Islet precursor cell (in vitro differentiated cells): ENCODE results near the gene STUB1.

ENCODE experiments used
- DNase-seq: peaks from one replicate; pipeline ENCODE4 v3.0.0-alpha.2; 2018

Gene STUB1

GRCh38 chr16:679814-680624 is at the start of gene STUB1:
Gene STUB1, plus strand, starts transcription at chr16:680410. Its CDS starts 116 bp downstream, at chr16:680526.
- DNase-seq: peak; percentile 96

DNA sequence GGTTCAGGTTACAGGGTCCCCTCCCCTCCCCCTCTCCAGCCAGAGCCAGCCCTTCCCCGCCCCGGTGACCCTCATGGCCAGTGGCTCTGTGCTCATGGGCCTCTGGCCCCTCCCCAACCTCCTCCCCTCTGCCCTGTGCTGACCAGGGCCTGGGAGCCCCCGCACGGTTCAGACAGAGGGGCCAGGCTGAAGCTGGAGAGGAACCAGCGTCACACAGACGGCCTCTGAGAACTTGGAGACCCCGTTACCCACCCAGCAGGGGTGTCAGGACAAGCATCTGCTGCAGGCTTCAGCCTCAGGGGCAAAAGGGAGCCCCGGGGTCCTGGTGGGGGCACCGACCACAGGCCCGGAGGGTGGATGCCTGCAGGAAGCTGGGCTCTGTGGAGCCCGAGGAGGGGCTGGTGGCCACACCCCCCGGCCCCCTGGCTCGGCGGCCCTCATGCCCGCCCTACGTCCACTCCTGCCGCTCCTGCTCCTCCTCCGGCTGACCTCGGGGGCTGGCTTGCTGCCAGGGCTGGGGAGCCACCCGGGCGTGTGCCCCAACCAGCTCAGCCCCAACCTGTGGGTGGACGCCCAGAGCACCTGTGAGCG is 49.3 kb upstream of the STUB1 start, which contains the start of gene WFIKKN1:
WFIKKN1 (plus strand) TSS at position 171 of the 591 bp plus-strand sequence; CDS start at position 440, 269 bp downstream.
- DNase-seq: peak; percentile 82

DNA sequence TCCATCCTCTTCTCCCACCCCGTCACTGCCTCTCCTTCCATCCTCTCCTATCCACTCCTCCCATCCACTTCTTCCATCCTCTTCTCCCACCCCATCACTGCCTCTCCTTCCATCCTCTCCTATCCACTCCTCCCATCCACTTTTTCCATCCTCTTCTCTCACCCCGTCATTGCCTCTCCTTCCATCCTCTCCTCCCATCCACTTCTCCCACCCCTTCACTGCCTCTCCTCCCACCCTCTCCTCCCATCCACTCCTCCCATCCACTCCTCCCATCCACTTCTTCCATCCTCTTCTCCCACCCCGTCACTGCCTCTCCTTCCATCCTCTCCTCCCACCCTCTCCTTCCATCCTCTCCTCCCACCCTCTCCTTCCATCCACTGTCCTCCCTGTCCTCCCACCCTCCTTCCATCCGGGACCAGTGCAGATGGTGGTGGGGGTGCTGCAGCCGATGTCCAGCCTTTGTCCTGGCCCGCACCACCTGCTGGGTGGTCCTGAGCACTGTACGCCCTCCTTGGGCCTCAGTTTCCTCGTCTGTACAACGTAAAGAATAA is 48.3 kb upstream of the STUB1 start:
- no peak for DNase-seq

DNA sequence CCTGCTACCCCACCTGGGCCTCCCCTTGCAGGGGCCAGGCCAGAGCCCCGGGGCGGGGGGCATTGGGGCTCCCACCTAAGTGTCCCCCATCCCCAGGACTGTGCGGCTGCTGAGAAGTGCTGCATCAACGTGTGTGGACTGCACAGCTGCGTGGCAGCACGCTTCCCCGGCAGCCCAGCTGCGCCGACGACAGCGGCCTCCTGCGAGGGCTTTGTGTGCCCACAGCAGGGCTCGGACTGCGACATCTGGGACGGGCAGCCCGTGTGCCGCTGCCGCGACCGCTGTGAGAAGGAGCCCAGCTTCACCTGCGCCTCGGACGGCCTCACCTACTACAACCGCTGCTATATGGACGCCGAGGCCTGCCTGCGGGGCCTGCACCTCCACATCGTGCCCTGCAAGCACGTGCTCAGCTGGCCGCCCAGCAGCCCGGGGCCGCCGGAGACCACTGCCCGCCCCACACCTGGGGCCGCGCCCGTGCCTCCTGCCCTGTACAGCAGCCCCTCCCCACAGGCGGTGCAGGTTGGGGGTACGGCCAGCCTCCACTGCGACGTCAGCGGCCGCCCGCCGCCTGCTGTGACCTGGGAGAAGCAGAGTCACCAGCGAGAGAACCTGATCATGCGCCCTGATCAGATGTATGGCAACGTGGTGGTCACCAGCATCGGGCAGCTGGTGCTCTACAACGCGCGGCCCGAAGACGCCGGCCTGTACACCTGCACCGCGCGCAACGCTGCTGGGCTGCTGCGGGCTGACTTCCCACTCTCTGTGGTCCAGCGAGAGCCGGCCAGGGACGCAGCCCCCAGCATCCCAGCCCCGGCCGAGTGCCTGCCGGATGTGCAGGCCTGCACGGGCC is 47.5 kb upstream of the STUB1 start:
- DNase-seq: no peak

- no peak for DNase-seq
These were observed 46.7 kb upstream of the STUB1 start for GRCh38 chr16:633336-634050.

- no peak for DNase-seq
These were observed 46.0 kb upstream of the STUB1 start for GRCh38 chr16:634051-634670.

DNA sequence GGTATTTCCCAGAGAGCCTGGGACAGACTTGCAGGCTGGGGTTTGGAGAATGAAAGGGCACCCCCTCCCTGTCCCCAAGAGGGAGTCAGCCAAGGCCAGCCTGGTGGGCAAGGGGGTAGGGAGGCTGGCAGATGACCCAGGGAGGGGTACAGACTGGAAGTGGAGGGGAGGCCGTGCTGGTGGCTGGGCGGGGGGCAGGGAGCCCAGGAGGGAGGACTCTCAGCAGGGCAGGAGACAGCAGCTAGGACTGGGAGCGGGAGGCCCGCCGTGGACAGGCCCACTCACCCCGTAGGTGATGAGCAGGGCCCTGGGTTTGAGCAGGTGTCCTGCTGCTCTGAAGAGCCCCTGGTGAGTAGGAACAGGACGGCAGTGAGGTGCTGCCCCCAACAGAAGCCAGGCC is 45.2 kb upstream of the STUB1 start:
- no peak for DNase-seq

DNA sequence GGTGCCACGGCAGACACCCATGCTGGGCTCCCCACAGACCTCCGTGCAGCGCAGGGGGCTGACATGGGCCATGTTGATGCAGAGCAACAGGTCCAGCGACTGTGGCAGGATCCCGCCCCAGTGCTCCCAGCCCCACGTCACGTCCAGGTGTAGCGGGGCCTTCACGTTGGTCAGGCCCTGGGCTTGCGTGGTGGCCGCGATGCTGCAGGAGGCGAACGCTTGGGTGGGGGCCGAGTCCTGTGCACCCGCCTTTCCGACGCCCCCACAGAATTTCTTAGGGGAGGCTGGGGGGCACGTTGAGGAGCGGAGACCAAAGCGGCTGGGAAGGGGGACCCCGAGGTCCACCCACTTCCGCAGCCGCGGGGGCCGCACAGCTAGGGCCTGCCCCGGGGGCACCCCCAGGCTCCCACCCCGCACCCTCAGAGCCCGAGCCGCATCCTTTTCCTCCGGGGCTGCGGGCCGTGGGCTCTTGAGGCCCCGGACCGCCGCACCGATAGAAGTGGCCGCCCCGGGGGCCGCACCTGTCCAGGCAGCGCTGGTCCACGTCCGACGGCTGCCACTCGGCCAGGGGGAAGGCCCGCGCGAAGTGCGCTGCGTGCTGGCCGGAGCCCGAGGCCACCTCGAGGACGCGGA is 44.5 kb upstream of the STUB1 start:
- DNase-seq: no peak

DNA sequence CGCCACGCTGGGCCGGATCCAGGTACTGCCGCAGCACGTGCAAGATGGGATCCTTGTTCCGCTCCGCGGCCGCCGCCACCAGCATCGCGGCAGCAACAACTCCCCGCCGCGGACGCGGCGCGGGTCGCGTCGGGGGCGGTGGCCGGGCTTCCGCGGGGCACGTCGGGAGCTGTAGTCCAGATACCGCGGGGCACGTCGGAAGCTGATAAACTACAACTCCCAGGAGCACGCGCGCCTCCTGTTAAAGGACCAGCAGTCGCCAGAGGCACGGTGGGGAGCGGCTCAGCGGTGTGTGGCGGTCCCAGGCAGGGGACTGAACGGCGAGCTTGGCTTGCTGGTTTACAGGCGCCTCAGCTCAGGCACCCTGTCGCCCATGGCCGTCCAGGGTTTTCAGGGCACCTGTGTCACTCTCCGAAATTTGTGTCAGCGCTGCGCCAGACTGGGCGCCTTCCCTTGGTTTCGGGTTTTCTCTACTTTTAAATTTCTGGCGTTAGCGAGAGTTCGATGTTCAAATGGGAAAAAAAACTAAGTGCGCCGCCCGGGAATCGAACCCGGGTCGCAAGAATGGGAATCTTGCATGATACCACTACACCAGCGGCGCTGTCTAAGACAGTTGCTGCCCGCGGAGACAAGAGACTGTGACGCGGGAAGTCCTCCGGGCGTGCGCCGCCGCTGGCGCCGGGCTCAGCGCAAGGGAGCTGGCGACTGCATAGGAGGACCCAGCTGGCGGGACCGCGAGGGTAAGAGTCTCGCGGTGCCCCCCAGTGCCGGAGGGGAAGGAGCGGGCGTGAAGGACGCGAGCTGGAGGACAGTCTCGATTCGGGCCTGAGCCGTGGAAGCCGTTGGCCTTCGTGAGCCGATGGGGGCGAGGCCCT is 43.8 kb upstream of the STUB1 start, which contains the start of gene METTL26:
METTL26 (minus strand) TSS at position 100 of the 875 bp plus-strand sequence; CDS start at position 85, 15 bp downstream.
- peak; percentile 97 for DNase-seq

- DNase-seq: no peak
These were observed 42.9 kb upstream of the STUB1 start for GRCh38 chr16:637081-638018.

DNA sequence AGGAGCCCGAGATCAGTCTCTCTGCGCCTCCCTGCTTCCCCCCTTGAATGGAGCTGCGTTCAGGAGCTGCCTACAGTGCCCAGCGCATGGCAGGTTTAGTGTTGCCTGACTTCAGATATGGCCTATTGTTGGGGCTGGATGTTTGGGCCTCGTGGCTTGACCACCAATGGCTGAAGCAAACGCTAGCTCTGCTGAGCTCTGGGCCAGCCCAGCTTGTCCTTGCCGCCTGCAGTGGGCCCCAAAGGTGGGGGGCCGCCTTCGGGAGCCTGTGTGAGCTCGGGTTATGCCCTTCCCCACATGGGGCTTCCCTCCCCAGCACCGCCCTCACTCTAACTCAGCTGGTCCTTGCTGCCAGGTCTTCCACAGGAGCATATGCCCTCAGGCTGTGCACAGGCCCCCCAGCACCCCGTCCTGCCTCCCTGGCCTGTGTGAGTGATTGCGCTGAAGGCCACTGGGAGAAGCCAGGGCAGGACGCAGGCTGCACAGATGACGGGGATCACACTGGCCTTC is 42.1 kb upstream of the STUB1 start:
- DNase-seq: no peak

DNA sequence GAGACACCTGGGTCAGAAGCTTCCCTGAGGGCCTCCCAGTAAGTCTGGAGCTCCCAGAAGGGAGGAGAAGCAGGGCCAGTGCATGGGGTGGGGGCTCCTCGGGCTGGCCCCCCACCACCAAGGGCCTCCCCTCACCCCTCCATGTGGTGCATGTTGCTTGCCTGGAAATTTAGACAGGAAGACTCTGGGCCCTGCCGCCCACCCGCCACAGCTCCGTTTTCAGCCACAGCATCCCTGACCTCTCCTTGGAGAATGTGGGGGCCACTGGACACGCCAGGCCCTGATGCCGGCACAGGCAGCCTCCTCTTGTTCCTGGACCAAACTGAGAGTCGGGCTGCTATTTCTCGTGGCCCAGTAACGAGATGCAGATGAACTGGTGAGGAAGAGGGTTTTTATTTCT is 41.4 kb upstream of the STUB1 start:
- DNase-seq: no peak

- no peak for DNase-seq
These were observed 39.6 kb upstream of the STUB1 start for GRCh38 chr16:640614-641013.

GRCh38 chr16:641326-642188 is 38.7 kb upstream of the STUB1 start, which contains the start of gene MCRIP2:
Gene MCRIP2, plus strand, starts transcription at chr16:641828. Its CDS starts 164 bp downstream, at chr16:641992.
- peak; percentile 86 for DNase-seq

DNA sequence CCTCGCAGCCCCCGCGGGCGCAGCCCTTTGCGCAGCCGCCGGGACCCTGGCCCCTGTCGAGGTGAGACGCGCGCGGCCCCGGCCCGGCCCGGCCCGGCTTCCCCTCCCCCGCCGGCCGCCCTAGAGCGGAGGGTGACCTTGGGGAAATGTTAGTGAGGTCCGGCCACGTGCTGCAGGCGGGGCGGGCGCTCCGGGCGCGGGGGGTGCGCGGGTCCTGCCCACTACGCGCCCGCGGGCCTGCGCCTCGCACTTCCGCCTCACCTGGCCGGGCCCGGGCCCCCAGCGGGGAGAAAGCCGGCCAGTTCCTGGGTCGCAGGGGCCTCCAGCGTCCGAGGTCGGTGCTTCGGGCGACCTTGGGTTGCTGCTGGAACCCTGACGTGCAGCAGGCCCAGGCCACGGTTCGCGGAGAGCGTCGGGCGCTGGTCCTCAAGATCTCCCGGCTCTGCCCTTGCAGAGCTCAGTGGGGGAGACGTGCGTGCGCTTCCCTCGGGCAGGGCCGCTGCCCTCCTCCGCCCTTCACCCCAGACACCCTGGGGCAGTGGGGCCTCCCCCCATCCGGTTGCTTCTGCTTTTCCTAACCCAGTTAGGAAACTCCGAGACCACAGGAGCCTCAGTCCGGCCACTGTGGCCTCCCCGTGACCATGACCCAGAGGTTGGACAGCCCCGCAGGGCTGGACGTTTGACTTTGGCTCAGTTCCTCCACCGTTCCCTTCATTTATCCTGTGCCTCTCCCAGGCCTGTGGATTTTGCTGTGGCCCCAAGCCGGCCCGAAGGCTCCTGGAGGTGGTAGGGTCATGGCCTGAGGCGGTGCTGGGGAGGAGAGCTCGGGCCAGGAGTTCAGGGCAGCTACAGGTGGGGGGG is 37.8 kb upstream of the STUB1 start:
- DNase-seq: no peak

- DNase-seq: no peak
These were observed 37.2 kb upstream of the STUB1 start for GRCh38 chr16:643050-643368.

DNA sequence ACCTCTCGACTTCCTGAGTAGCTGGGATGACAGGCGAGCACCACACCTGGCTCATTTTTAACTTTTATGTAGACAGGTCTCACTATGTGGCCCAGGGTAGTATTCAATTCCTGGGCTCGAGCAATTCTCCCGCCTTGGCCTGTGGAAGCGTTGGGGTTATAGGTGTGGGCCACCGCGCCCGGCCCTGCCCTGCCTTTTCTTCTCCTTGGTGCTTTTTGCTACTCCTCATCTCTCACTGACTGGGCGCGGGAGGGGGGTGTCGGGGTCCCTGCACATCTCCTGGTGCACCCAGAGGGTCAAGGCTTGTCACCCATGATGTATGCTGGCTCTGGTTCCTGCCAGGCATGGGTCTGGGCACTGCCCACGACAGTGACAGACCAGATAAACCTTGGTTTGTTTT is 35.7 kb upstream of the STUB1 start:
- no peak for DNase-seq
